Testis (tissue), 3 donors: ENCODE measurements around the gene CXCR5. TPM values are rescaled to one million over a fixed set of nuclear protein-coding genes. Genes with fewer than 3 reads are reported as not detected.

Source experiments
- DNase-seq: peaks from one replicate; pipeline ENCODE4 v3.0.0-alpha.2; 2019
- H3K27ac ChIP-seq, 2 donors: fragments of 200-600 bp; sonication (generic); one replicate each; pipeline ENCODE4 v1.5.1; 2019
- H3K27me3 ChIP-seq: fragments of 200-600 bp; sonication (generic); one replicate; pipeline ENCODE4 v1.5.1; 2019
- H3K36me3 ChIP-seq: fragments of 200-600 bp; sonication (generic); one replicate; pipeline ENCODE4 v1.5.1; 2017; ENCODE audit warnings: low read depth; ENCODE audit errors: missing control alignments
- H3K4me1 ChIP-seq: fragments of 200-600 bp; sonication (generic); one replicate; pipeline ENCODE4 v1.5.1; 2019
- H3K4me3 ChIP-seq, 2 donors: fragments of 200-600 bp; sonication (generic); one replicate each; pipeline ENCODE4 v1.5.1; 2017 to 2019
- H3K9me3 ChIP-seq: fragments of 200-600 bp; sonication (generic); one replicate; pipeline ENCODE4 v1.5.1; 2017
- CTCF ChIP-seq, 3 experiments: fragments of 450-650 bp in 2 of 3; fragments of 200-600 bp in 1 of 3; sonication (generic) in 1 of 3; IDR thresholded peaks; one replicate each; pipeline ENCODE4 v1.5.1; 2016 to 2019; ENCODE audit warnings: antibody characterized with exemption in 3 of 3, mild to moderate bottlenecking in 2 of 3, moderate library complexity in 1 of 3
- POLR2A ChIP-seq: fragments of 450-650 bp; IDR thresholded peaks from one replicate; pipeline ENCODE4 v1.6.1; 2017; ENCODE audit warnings: antibody characterized with exemption, mild to moderate bottlenecking, moderate library complexity
- WGBS, 2 donors: methylation state at CpG; one replicate each; pipeline ENCODE4 v1.1.5; 2018; 5-methylcytosine and 5-hydroxymethylcytosine counted together
- intact Hi-C: fragments of 100-400 bp; cut with DNase I; formaldehyde crosslinking; loops from one replicate; pipeline ENCODE4 v1.15.1; 2023; ENCODE audit warnings: low total_unique reads
- polyA plus RNA-seq: library from polyadenylated mRNA; stranded (reverse); fragments of 350-450 nt; fragmentation: Illumina TruSeq; extraction: RNeasy Lipid Tissue Mini Kit (QIAGEN cat#74804); gene quantifications from one replicate; pipeline ENCODE4 v1.2.3, GENCODE V29; 2014; ENCODE audit warnings: low read depth, low replicate concordance; ENCODE audit not compliant: insufficient read depth
- total RNA-seq, 2 donors: library from RNA; depleted of rRNA; stranded (reverse); fragments of >200 nt; gene quantifications; one replicate each; pipeline ENCODE4 v1.2.3, GENCODE V29; 2016

Gene CXCR5
- total and polyA plus RNA-seq, 3 donors from 2014 or later = 0.06 to 0.22 TPM; not detected in 1

GRCh38 chr11:118915941-118916841, 32.5 kb downstream of the CXCR5 start:
- no peaks in the 10 kb centered on the region for H3K36me3 ChIP-seq
- no peaks in the 10 kb centered on the region for H3K27me3 ChIP-seq
- H3K9me3 ChIP-seq = no peaks in the 10 kb centered on the region
- WGBS, 2 donors = 40 to 53% methylated on average over 3 to 10 of the region's 10 CpGs
- no peak for TF ChIP-seq CTCF (IDR thresholded peaks at IDR 0.05)
- TF ChIP-seq POLR2A = no peak
- H3K4me3 ChIP-seq = no peak overlapping the region
- peaks cover 99% of the 10 kb centered on the region for H3K4me1 ChIP-seq
- intact Hi-C loops = no loop called here
- H3K27ac ChIP-seq = peak overlapping the region; percentile 83 to 94
- DNase-seq = no peak

GRCh38 chr11:118916842-118917388, 33.2 kb downstream of the CXCR5 start:
- Histone ChIP-seq H3K27ac (peak overlapping the region; percentile 83 to 94), H3K4me3 (no peak overlapping the region), H3K36me3 (no peaks in the 10 kb centered on the region), H3K4me1 (peaks cover 99% of the 10 kb centered on the region), H3K27me3 (no peaks in the 10 kb centered on the region), H3K9me3 (no peaks in the 10 kb centered on the region)
- 16 to 26% methylated on average over 6 to 8 of the region's 8 CpGs for WGBS, 2 donors
- intact Hi-C loops = no loop called here
- peak; percentile 87 for DNase-seq
- TF ChIP-seq POLR2A = no peak
- no peak for TF ChIP-seq CTCF (IDR thresholded peaks at IDR 0.05)

- Histone ChIP-seq H3K4me1 (peaks cover 99% of the 10 kb centered on the region), H3K36me3 (no peaks in the 10 kb centered on the region), H3K27me3 (no peaks in the 10 kb centered on the region), H3K9me3 (no peaks in the 10 kb centered on the region), H3K27ac (peak overlapping the region; percentile 83 to 94), H3K4me3 (no peak overlapping the region)
- peak; percentile 63 for DNase-seq
- intact Hi-C loops = no loop called here
- 19 to 48% methylated on average over 10 to 13 of the region's 13 CpGs for WGBS, 2 donors
- TF ChIP-seq CTCF (IDR thresholded peaks at IDR 0.05) (no peak), POLR2A (no peak)
Observed at GRCh38 chr11:118917481-118918127, 33.9 kb downstream of the CXCR5 start.

GRCh38 chr11:118918128-118918685, 34.5 kb downstream of the CXCR5 start:
- H3K4me1 ChIP-seq = peaks cover 99% of the 10 kb centered on the region

More at GRCh38 chr11:118918128-118918685, 34.5 kb downstream of the CXCR5 start:
- Histone ChIP-seq H3K27ac (peak overlapping the region; percentile 83 to 94), H3K36me3 (no peaks in the 10 kb centered on the region), H3K4me3 (peak overlapping the region in 1 of 2 donors; percentile 0), H3K9me3 (no peaks in the 10 kb centered on the region), H3K27me3 (no peaks in the 10 kb centered on the region)
- TF ChIP-seq CTCF (IDR thresholded peaks at IDR 0.05) (no peak), POLR2A (no peak)
- intact Hi-C loops = no loop called here
- peak; percentile 75 for DNase-seq
- 34 to 45% methylated on average over 12 to 14 of the region's 14 CpGs for WGBS, 2 donors
